ENCODE measurements around the gene SLC26A11.

DNA sequence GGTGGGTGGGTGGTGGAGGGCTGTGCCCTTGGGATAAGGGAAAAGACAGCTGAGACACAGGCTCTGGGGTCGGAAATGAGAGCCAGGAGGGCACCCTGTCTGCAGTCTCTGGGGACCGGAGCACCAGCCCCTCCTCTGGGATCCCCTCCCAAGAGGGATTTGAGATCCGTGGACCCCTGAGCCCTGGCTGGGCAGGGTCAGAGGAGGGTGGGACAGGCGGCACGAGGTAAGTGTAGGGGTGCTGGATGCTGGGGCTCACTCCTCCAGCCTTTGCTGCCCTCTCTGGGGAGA, 519 bp upstream of the SLC26A11 start:
- TF ChIP-seq, protein P1, sequence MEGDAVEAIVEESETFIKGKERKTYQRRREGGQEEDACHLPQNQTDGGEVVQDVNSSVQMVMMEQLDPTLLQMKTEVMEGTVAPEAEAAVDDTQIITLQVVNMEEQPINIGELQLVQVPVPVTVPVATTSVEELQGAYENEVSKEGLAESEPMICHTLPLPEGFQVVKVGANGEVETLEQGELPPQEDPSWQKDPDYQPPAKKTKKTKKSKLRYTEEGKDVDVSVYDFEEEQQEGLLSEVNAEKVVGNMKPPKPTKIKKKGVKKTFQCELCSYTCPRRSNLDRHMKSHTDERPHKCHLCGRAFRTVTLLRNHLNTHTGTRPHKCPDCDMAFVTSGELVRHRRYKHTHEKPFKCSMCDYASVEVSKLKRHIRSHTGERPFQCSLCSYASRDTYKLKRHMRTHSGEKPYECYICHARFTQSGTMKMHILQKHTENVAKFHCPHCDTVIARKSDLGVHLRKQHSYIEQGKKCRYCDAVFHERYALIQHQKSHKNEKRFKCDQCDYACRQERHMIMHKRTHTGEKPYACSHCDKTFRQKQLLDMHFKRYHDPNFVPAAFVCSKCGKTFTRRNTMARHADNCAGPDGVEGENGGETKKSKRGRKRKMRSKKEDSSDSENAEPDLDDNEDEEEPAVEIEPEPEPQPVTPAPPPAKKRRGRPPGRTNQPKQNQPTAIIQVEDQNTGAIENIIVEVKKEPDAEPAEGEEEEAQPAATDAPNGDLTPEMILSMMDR (IDR thresholded peaks at IDR 0.05) = no peak
- no peak for TF ChIP-seq EP300 (IDR thresholded peaks at IDR 0.05)
- no peak for TF ChIP-seq NPAS2 (CRISPR knock-in tag; IDR thresholded peaks at IDR 0.05; ENCODE audit: borderline replicate concordance)
- no peak for TF ChIP-seq NR3C1 (IDR thresholded peaks at IDR 0.05)
- TF ChIP-seq, protein P2, sequence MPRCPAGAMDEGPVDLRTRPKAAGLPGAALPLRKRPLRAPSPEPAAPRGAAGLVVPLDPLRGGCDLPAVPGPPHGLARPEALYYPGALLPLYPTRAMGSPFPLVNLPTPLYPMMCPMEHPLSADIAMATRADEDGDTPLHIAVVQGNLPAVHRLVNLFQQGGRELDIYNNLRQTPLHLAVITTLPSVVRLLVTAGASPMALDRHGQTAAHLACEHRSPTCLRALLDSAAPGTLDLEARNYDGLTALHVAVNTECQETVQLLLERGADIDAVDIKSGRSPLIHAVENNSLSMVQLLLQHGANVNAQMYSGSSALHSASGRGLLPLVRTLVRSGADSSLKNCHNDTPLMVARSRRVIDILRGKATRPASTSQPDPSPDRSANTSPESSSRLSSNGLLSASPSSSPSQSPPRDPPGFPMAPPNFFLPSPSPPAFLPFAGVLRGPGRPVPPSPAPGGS (IDR thresholded peaks at IDR 0.05) = no peak
- TF ChIP-seq REST (IDR thresholded peaks at IDR 0.05) = no peak
- no peak for TF ChIP-seq POLR2A (IDR thresholded peaks at IDR 0.05; ENCODE audit: low read length)
- TF ChIP-seq ZFP36 (IDR thresholded peaks at IDR 0.05; ENCODE audit: borderline replicate concordance, partially characterized antibody) = no peak
- no peak for TF ChIP-seq SMC3 (IDR thresholded peaks at IDR 0.05)

All from A549 (cell line).